AG04450 (cell line): ENCODE measurements around the gene AGPAT2. TPM values are rescaled to one million over a fixed set of nuclear protein-coding genes. Genes with fewer than 3 reads are reported as not detected.

ENCODE experiments used
- CTCF ChIA-PET: fragments of 300-600, 350-600 bp; formaldehyde crosslinking; extraction: SDS; loops from one replicate; lab custom pipeline; 2022; ENCODE audit warnings: antibody characterized with exemption, inconsistent platforms; lab: Charles Lee
- POLR2A ChIA-PET: fragments of 350-600 bp; formaldehyde crosslinking; extraction: SDS; loops from one replicate; lab custom pipeline; 2021; ENCODE audit warnings: antibody characterized with exemption, inconsistent platforms; lab: Yijun Ruan, JAX
- DNase-seq: peaks from one replicate; pipeline ENCODE4 v3.0.0-alpha.2; 2011; ENCODE audit warnings: low read depth, low spot score
- H3K27ac ChIP-seq: one replicate; pipeline ENCODE4 v1.5.1; 2012; ENCODE audit warnings: low read depth, low read length, control low read depth
- H3K27me3 ChIP-seq: one replicate; pipeline ENCODE4 v1.6.0; 2012; ENCODE audit warnings: low read length; ENCODE audit not compliant: control insufficient read depth, insufficient read depth
- H3K4me3 ChIP-seq: 2 replicates; pipeline ENCODE4 v1.5.1; 2011; ENCODE audit warnings: mild to moderate bottlenecking, low read depth, low read length, control low read depth
- H3K9me3 ChIP-seq: 2 replicates; pipeline ENCODE4 v1.5.1; 2012; ENCODE audit warnings: low read length; ENCODE audit not compliant: control insufficient read depth, insufficient read depth
- CTCF ChIP-seq: IDR thresholded peaks from 2 replicates; pipeline ENCODE4 v1.5.1; 2011; ENCODE audit warnings: low read depth, low read length, control low read depth, inconsistent platforms
- polyA plus RNA-seq: library from polyadenylated mRNA; depleted of rRNA; stranded (reverse); fragments of >200 nt; gene quantifications from 2 replicates; pipeline ENCODE4 v1.2.3, GENCODE V29; 2011

Gene AGPAT2
- polyA plus RNA-seq, 1 experiment: 24.4 TPM

GRCh38 chr9:136728080-136728547, 40.9 kb upstream of the AGPAT2 start:
- no peaks in the 10 kb centered on the region; the same call in 1 of the 2 replicates for H3K9me3 ChIP-seq
- H3K4me3 ChIP-seq: peak overlapping the region; percentile 76
- POLR2A ChIA-PET: interaction anchor here (0.6 to 2.4 kb wide), 24 partner anchors 8 to 619 kb away, joined by 3 to 17 read pairs (median 4); partner anchors contain the start of genes AGPAT2 and MAN1B1
- CTCF ChIA-PET: interaction anchor here (0.6 to 2.3 kb wide), 6 partner anchors 8 to 307 kb away, joined by 3 to 7 read pairs (median 4); no protein-coding TSS in a partner anchor
- DNase-seq: peak; percentile 78
- no peak overlapping the region for H3K27ac ChIP-seq
- no peaks in the 10 kb centered on the region for H3K27me3 ChIP-seq
- TF ChIP-seq CTCF: peak; percentile 79

GRCh38 chr9:136726631-136727191, 39.5 kb upstream of the AGPAT2 start:
- TF ChIP-seq CTCF: peak; percentile 40
- Histone ChIP-seq H3K9me3 (no peaks in the 10 kb centered on the region; the same call in 1 of the 2 replicates), H3K27ac (peak overlapping the region; percentile 39), H3K4me3 (peak overlapping the region; percentile 75), H3K27me3 (no peaks in the 10 kb centered on the region)
- no peak for DNase-seq
- ChIA-PET CTCF (interaction anchor here (0.6 to 0.7 kb wide), 2 partner anchors 45 to 470 kb away, joined by 6 to 8 read pairs; no protein-coding TSS in a partner anchor), POLR2A (interaction anchor here (0.6 to 1.8 kb wide), 16 partner anchors 13 to 400 kb away, joined by 3 to 17 read pairs (median 3); partner anchors contain the start of genes AGPAT2 and MAN1B1)

GRCh38 chr9:136726118-136726517, 38.9 kb upstream of the AGPAT2 start:
- no peak for DNase-seq
- Histone ChIP-seq H3K4me3 (peak overlapping the region; percentile 75), H3K27ac (peak overlapping the region; percentile 52), H3K9me3 (no peaks in the 10 kb centered on the region; the same call in 1 of the 2 replicates), H3K27me3 (no peaks in the 10 kb centered on the region)
- TF ChIP-seq CTCF: no peak
- ChIA-PET CTCF (no interaction called here), POLR2A (interaction anchor here (0.9 kb wide), 1 partner anchor 161 kb away, joined by 7 read pairs; no protein-coding TSS in a partner anchor)

GRCh38 chr9:136725612-136726011, 38.4 kb upstream of the AGPAT2 start:
- POLR2A ChIA-PET: interaction anchor here (0.5 kb wide), 1 partner anchor 92 kb away, joined by 3 read pairs; no protein-coding TSS in a partner anchor
- peak overlapping the region; percentile 52 for H3K27ac ChIP-seq

More at GRCh38 chr9:136725612-136726011, 38.4 kb upstream of the AGPAT2 start:
- CTCF ChIA-PET: no interaction called here
- H3K4me3 ChIP-seq: peak overlapping the region; percentile 75
- H3K9me3 ChIP-seq: no peaks in the 10 kb centered on the region; the same call in 1 of the 2 replicates
- no peak for DNase-seq
- TF ChIP-seq CTCF: no peak
- H3K27me3 ChIP-seq: no peaks in the 10 kb centered on the region
